HG03565 (cell line): Measurements from ENCODE around the gene TMEM145.
A peak's percentile ranks its signal among the peaks of the same experiment; 100 is the strongest.
"Not testable (repeated sequence)": the region's sequence is repeated elsewhere in the genome, so short reads cannot be mapped to it uniquely, and the experiment has no call there.

Experiments
- ATAC-seq: cut with Tn5 transposase; IDR thresholded peaks from one replicate; pipeline ENCODE4 v1.9.1; 2021; ENCODE audit warnings: mild to moderate bottlenecking, moderate library complexity; ENCODE audit not compliant: unreplicated experiment

Gene TMEM145

GRCh38 chr19:42313096-42313839, at the start of gene TMEM145:
TSS of gene TMEM145 (plus strand) at chr19:42313309. CDS start at chr19:42313377, 68 bp downstream.
- no peak for ATAC-seq

GRCh38 chr19:42266105-42266504, 47.0 kb upstream of the TMEM145 start:
- ATAC-seq, result not testable (repeated sequence)

GRCh38 chr19:42266928-42267603, 46.0 kb upstream of the TMEM145 start:
- ATAC-seq, result not testable (repeated sequence)

- no peak for ATAC-seq
Observed at GRCh38 chr19:42267644-42268141, 45.4 kb upstream of the TMEM145 start.

GRCh38 chr19:42268142-42268703, 44.9 kb upstream of the TMEM145 start:
- peak; percentile 40 for ATAC-seq

GRCh38 chr19:42268704-42269477, 44.2 kb upstream of the TMEM145 start, which contains the start of gene CIC:
TSS of gene CIC (plus strand) at chr19:42269252. CDS start at chr19:42271784, 2,532 bp downstream.
- ATAC-seq, result peak; percentile 65

- ATAC-seq, result no peak
Observed at GRCh38 chr19:42269478-42270345, 43.4 kb upstream of the TMEM145 start.

- no peak for ATAC-seq
Observed at GRCh38 chr19:42270346-42271044, 42.6 kb upstream of the TMEM145 start.

GRCh38 chr19:42271045-42271419, 42.1 kb upstream of the TMEM145 start:
- ATAC-seq, result no peak

GRCh38 chr19:42271861-42272534, 41.1 kb upstream of the TMEM145 start:
- ATAC-seq, result no peak

- ATAC-seq, result no peak
Observed at GRCh38 chr19:42272535-42272897, 40.6 kb upstream of the TMEM145 start.

GRCh38 chr19:42272989-42273406, 40.1 kb upstream of the TMEM145 start:
- ATAC-seq, result no peak

- no peak for ATAC-seq
Observed at GRCh38 chr19:42273407-42274064, 39.6 kb upstream of the TMEM145 start.

- ATAC-seq, result no peak
Observed at GRCh38 chr19:42274065-42274682, 38.9 kb upstream of the TMEM145 start.

- ATAC-seq, result no peak
Observed at GRCh38 chr19:42275103-42275502, 38.0 kb upstream of the TMEM145 start.

- no peak for ATAC-seq
Observed at GRCh38 chr19:42275517-42275916, 37.6 kb upstream of the TMEM145 start.

GRCh38 chr19:42276284-42276683, 36.8 kb upstream of the TMEM145 start:
- ATAC-seq, result no peak

GRCh38 chr19:42276821-42277220, 36.3 kb upstream of the TMEM145 start:
- ATAC-seq, result no peak
